ENCODE results near the gene SPATA17.

Gene SPATA17

GRCh38 chr1:217717959-217718358 lies 86.8 kb downstream of the SPATA17 start:
- DNase-seq (ENCODE audit: extremely low read depth, low read depth), result no peak
- no peak for TF ChIP-seq CTCF (IDR thresholded peaks at IDR 0.05; ENCODE audit: low read depth, low read length)

- TF ChIP-seq CTCF (IDR thresholded peaks at IDR 0.05; ENCODE audit: low read depth, low read length), result no peak
- no peak for DNase-seq (ENCODE audit: extremely low read depth, low read depth)
Measured at GRCh38 chr1:217718873-217719272, 87.7 kb downstream of the SPATA17 start.

GRCh38 chr1:217721692-217722091 lies 90.5 kb downstream of the SPATA17 start:
- no peak for TF ChIP-seq CTCF (IDR thresholded peaks at IDR 0.05; ENCODE audit: low read depth, low read length)
- DNase-seq (ENCODE audit: extremely low read depth, low read depth), result no peak

- no peak for DNase-seq (ENCODE audit: extremely low read depth, low read depth)
- no peak for TF ChIP-seq CTCF (IDR thresholded peaks at IDR 0.05; ENCODE audit: low read depth, low read length)
Measured at GRCh38 chr1:217734973-217735372, 103.8 kb downstream of the SPATA17 start.

- TF ChIP-seq CTCF (IDR thresholded peaks at IDR 0.05; ENCODE audit: low read depth, low read length), result peak; percentile 74
- DNase-seq (ENCODE audit: extremely low read depth, low read depth), result peak; percentile 2
Measured at GRCh38 chr1:217747156-217747769, 116.1 kb downstream of the SPATA17 start.

- no peak for DNase-seq (ENCODE audit: extremely low read depth, low read depth)
- no peak for TF ChIP-seq CTCF (IDR thresholded peaks at IDR 0.05; ENCODE audit: low read depth, low read length)
Measured at GRCh38 chr1:217769768-217770167, 138.6 kb downstream of the SPATA17 start.

GRCh38 chr1:217770918-217771317 lies 139.8 kb downstream of the SPATA17 start:
- DNase-seq (ENCODE audit: extremely low read depth, low read depth), result no peak
- no peak for TF ChIP-seq CTCF (IDR thresholded peaks at IDR 0.05; ENCODE audit: low read depth, low read length)

Measured in AG09319 (cell line).